Measurements from ENCODE around the gene MTMR4.
"Not testable (repeated sequence)": the region's sequence is repeated elsewhere in the genome, so short reads cannot be mapped to it uniquely, and the experiment has no call there.

MTMR4 gene

GRCh38 chr17:58513965-58514769 lies at the start of gene MTMR4:
TSS of gene MTMR4 (minus strand) at chr17:58514638. CDS start at chr17:58514407, 231 bp downstream.
- DNase-seq = peak; percentile 85

GRCh38 chr17:58560511-58560910 lies 46.1 kb upstream of the MTMR4 start:
- DNase-seq = no peak

GRCh38 chr17:58557981-58558380 lies 43.5 kb upstream of the MTMR4 start:
- no peak for DNase-seq

- no peak for DNase-seq
Measured at GRCh38 chr17:58556833-58557250, 42.4 kb upstream of the MTMR4 start.

- DNase-seq = not testable (repeated sequence)
Measured at GRCh38 chr17:58555109-58555508, 40.7 kb upstream of the MTMR4 start.

GRCh38 chr17:58541249-58541648 lies 26.8 kb upstream of the MTMR4 start:
- no peak for DNase-seq

GRCh38 chr17:58539698-58540097 lies 25.3 kb upstream of the MTMR4 start:
- DNase-seq = no peak

GRCh38 chr17:58538811-58539409 lies 24.5 kb upstream of the MTMR4 start:
- DNase-seq = no peak

- no peak for DNase-seq
Measured at GRCh38 chr17:58537266-58537665, 22.8 kb upstream of the MTMR4 start.

GRCh38 chr17:58536542-58536941 lies 22.1 kb upstream of the MTMR4 start:
- DNase-seq = no peak

GRCh38 chr17:58535431-58535830 lies 21.0 kb upstream of the MTMR4 start:
- DNase-seq = no peak

GRCh38 chr17:58534901-58535421 lies 20.5 kb upstream of the MTMR4 start:
- no peak for DNase-seq

- no peak for DNase-seq
Measured at GRCh38 chr17:58534331-58534730, 19.9 kb upstream of the MTMR4 start.

- no peak for DNase-seq
Measured at GRCh38 chr17:58533616-58534188, 19.3 kb upstream of the MTMR4 start.

- no peak for DNase-seq
Measured at GRCh38 chr17:58532555-58532951, 18.1 kb upstream of the MTMR4 start.

- DNase-seq = peak; percentile 39
Measured at GRCh38 chr17:58531661-58532554, 17.5 kb upstream of the MTMR4 start.

- no peak for DNase-seq
Measured at GRCh38 chr17:58531122-58531521, 16.7 kb upstream of the MTMR4 start.

- DNase-seq = no peak
Measured at GRCh38 chr17:58530655-58531054, 16.2 kb upstream of the MTMR4 start.

- no peak for DNase-seq
Measured at GRCh38 chr17:58529275-58529674, 14.8 kb upstream of the MTMR4 start.

GRCh38 chr17:58528443-58528842 lies 14.0 kb upstream of the MTMR4 start:
- no peak for DNase-seq

GRCh38 chr17:58527949-58528348 lies 13.5 kb upstream of the MTMR4 start:
- DNase-seq = no peak

GRCh38 chr17:58527306-58527705 lies 12.9 kb upstream of the MTMR4 start:
- no peak for DNase-seq

GRCh38 chr17:58525239-58525638 lies 10.8 kb upstream of the MTMR4 start:
- no peak for DNase-seq
